GM12891 (cell line): ENCODE measurements around the gene NDEL1.

Experiments
- PAX5 ChIP-seq: IDR thresholded peaks from 2 replicates; pipeline ENCODE4 v1.6.1; 2011; ENCODE audit warnings: low read length, moderate library complexity, mild to moderate bottlenecking; ENCODE audit not compliant: insufficient read depth, severe bottlenecking
- POLR2A ChIP-seq: IDR thresholded peaks from 2 replicates; pipeline ENCODE4 v1.6.1; 2011; ENCODE audit warnings: low read depth, low read length, control low read depth
- POLR2AphosphoS5 ChIP-seq: IDR thresholded peaks from 2 replicates; pipeline ENCODE4 v1.6.1; 2011; ENCODE audit warnings: low read depth, low read length, control low read depth
- POU2F2 ChIP-seq: IDR thresholded peaks from 2 replicates; pipeline ENCODE4 v1.6.1; 2011; ENCODE audit warnings: low read depth, mild to moderate bottlenecking, control low read depth, low read length, moderate library complexity
- SPI1 ChIP-seq: IDR thresholded peaks from 2 replicates; pipeline ENCODE4 v1.6.1; 2011; ENCODE audit warnings: low read depth, low read length, control low read depth
- TAF1 ChIP-seq: IDR thresholded peaks from 2 replicates; pipeline ENCODE4 v1.6.1; 2011; ENCODE audit warnings: low read depth, low read length, control low read depth

DNA sequence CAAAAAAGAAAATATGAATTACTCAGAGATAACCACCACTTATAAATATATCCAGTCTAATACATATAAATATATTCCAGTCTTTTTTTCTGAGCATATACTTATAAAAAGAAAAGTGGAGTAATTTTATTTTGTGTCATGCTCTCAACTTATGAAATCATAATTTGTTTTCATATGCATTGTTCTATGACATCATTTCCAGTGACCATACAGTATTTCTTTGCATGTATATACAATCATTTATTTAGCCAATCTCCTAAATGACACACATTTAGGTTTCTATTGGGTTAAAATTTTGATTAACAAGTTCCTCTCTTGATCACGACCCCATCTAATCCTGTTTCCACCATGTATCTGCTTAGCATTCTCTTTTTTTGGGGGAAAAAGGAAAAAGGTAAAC is 16.4 kb upstream of the NDEL1 start:
- TF ChIP-seq POLR2A (no peak), POLR2AphosphoS5 (no peak), TAF1 (no peak), PAX5 (no peak), SPI1 (no peak), POU2F2 (no peak)
